Chondrocyte (in vitro differentiated cells): ENCODE data around the gene DMRTC2. TPM values are rescaled to one million over a fixed set of nuclear protein-coding genes. Genes with fewer than 3 reads are reported as not detected.
"Not testable (repeated sequence)": the region's sequence is repeated elsewhere in the genome, so short reads cannot be mapped to it uniquely, and the experiment has no call there.

Experiments used
- DNase-seq: peaks from one replicate; pipeline ENCODE4 v3.0.0; 2021; ENCODE audit warnings: mixed read lengths, low spot score
- H3K27ac Mint-ChIP-seq: one replicate; pipeline ENCODE4 v1.8.0; 2021; ENCODE audit warnings: mild to moderate bottlenecking, moderate library complexity, mixed read lengths; ENCODE audit not compliant: unreplicated experiment
- H3K27me3 Mint-ChIP-seq: 2 replicates; pipeline ENCODE4 v1.8.0; 2021; ENCODE audit warnings: low read depth, mixed read lengths
- H3K36me3 Mint-ChIP-seq: 2 replicates; pipeline ENCODE4 v1.8.0; 2021; ENCODE audit warnings: low read depth, mixed read lengths
- H3K4me1 Mint-ChIP-seq: 2 replicates; pipeline ENCODE4 v1.8.0; 2021; ENCODE audit warnings: low read depth, mild to moderate bottlenecking, mixed read lengths
- H3K4me3 Mint-ChIP-seq: one replicate; pipeline ENCODE4 v1.8.0; 2021; ENCODE audit warnings: mild to moderate bottlenecking, moderate library complexity, mixed read lengths; ENCODE audit not compliant: unreplicated experiment
- H3K9me3 Mint-ChIP-seq: 2 replicates; pipeline ENCODE4 v1.8.0; 2021; ENCODE audit warnings: low read depth, mixed read lengths
- CTCF ChIP-seq: fragments of 200-600 bp; sonication (generic); IDR thresholded peaks from 2 replicates; pipeline ENCODE4 v1.5.0; 2021; ENCODE audit warnings: antibody characterized with exemption, mild to moderate bottlenecking, moderate library complexity
- total RNA-seq: library from RNA; stranded (reverse); gene quantifications from 3 replicates; pipeline ENCODE4 v1.2.1, GENCODE V29; 2021

The DMRTC2 gene
- total RNA-seq, 1 donor from 2014 or later: not detected

GRCh38 chr19:41869374-41869955, 24.6 kb downstream of the DMRTC2 start:
- Mint-ChIP-seq H3K27ac (no peak overlapping the region), H3K4me3 (no peak overlapping the region), H3K27me3 (no peaks in the 10 kb centered on the region), H3K36me3 (peaks cover 34% of the 10 kb centered on the region), H3K9me3 (no peaks in the 10 kb centered on the region), H3K4me1 (peaks cover 15% of the 10 kb centered on the region)
- DNase-seq: no peak
- no peak for TF ChIP-seq CTCF

- no peak for DNase-seq
- no peaks in the 10 kb centered on the region for H3K9me3 Mint-ChIP-seq
- H3K27ac Mint-ChIP-seq: no peak overlapping the region
- TF ChIP-seq CTCF: no peak
- H3K36me3 Mint-ChIP-seq: peaks cover 29% of the 10 kb centered on the region
- peaks cover 10% of the 10 kb centered on the region for H3K4me1 Mint-ChIP-seq
- H3K4me3 Mint-ChIP-seq: no peak overlapping the region
- H3K27me3 Mint-ChIP-seq: no peaks in the 10 kb centered on the region
Measured at GRCh38 chr19:41870401-41870873, 25.6 kb downstream of the DMRTC2 start.

GRCh38 chr19:41871573-41872383, 26.9 kb downstream of the DMRTC2 start:
- no peak for DNase-seq
- Mint-ChIP-seq H3K27me3 (no peaks in the 10 kb centered on the region), H3K27ac (no peak overlapping the region), H3K4me1 (peaks cover 5% of the 10 kb centered on the region), H3K4me3 (no peak overlapping the region), H3K36me3 (peaks cover 25% of the 10 kb centered on the region), H3K9me3 (no peaks in the 10 kb centered on the region)
- no peak for TF ChIP-seq CTCF

- peak overlapping the region; percentile 2 for H3K27ac Mint-ChIP-seq
- H3K4me3 Mint-ChIP-seq: no peak overlapping the region
- H3K9me3 Mint-ChIP-seq: no peaks in the 10 kb centered on the region
- no peak for TF ChIP-seq CTCF
- DNase-seq: no peak
- no peaks in the 10 kb centered on the region for H3K27me3 Mint-ChIP-seq
- peaks cover 5% of the 10 kb centered on the region for H3K4me1 Mint-ChIP-seq
- peaks cover 25% of the 10 kb centered on the region for H3K36me3 Mint-ChIP-seq
Measured at GRCh38 chr19:41872384-41872774, 27.5 kb downstream of the DMRTC2 start.

- no peak overlapping the region for H3K4me3 Mint-ChIP-seq
- H3K36me3 Mint-ChIP-seq: peaks cover 22% of the 10 kb centered on the region
- peak overlapping the region; percentile 2 for H3K27ac Mint-ChIP-seq
- DNase-seq: no peak
- H3K27me3 Mint-ChIP-seq: no peaks in the 10 kb centered on the region
- peak; percentile 79 for TF ChIP-seq CTCF
- no peaks in the 10 kb centered on the region for H3K9me3 Mint-ChIP-seq
- H3K4me1 Mint-ChIP-seq: peaks cover 2% of the 10 kb centered on the region
Measured at GRCh38 chr19:41872775-41873647, 28.2 kb downstream of the DMRTC2 start.

- H3K27me3 Mint-ChIP-seq, H3K4me1 Mint-ChIP-seq: not testable (repeated sequence)
Measured at GRCh38 chr19:41875973-41876372, 31.1 kb downstream of the DMRTC2 start.

More at GRCh38 chr19:41875973-41876372, 31.1 kb downstream of the DMRTC2 start:
- not testable (repeated sequence) for H3K27ac Mint-ChIP-seq, H3K4me3 Mint-ChIP-seq, DNase-seq, H3K36me3 Mint-ChIP-seq, H3K9me3 Mint-ChIP-seq
